ENCODE results near the gene CHRM2.

CHRM2 gene

GRCh38 chr7:136953386-136953785 is 84.9 kb downstream of the CHRM2 start:
- ChIA-PET CTCF (no interaction called here), POLR2A (interaction anchor here (0.8 kb wide), 1 partner anchor 83 kb away, joined by 4 read pairs; no protein-coding TSS in a partner anchor)
- no peak overlapping the region for H3K4me3 ChIP-seq (ENCODE audit: low read depth, low read length)
- peak; percentile 66 for DNase-seq (ENCODE audit: low read depth, low spot score)
- TF ChIP-seq CTCF (IDR thresholded peaks at IDR 0.05; ENCODE audit: insufficient read depth, low read length, missing control alignments): no peak

- no peak for TF ChIP-seq CTCF (IDR thresholded peaks at IDR 0.05; ENCODE audit: insufficient read depth, low read length, missing control alignments)
- no peak overlapping the region for H3K4me3 ChIP-seq (ENCODE audit: low read depth, low read length)
- peak; percentile 41 for DNase-seq (ENCODE audit: low read depth, low spot score)
- CTCF ChIA-PET: no interaction called here
- POLR2A ChIA-PET: no interaction called here
Measured at GRCh38 chr7:136956232-136956631, 87.8 kb downstream of the CHRM2 start.

- H3K4me3 ChIP-seq (ENCODE audit: low read depth, low read length): no peak overlapping the region
- CTCF ChIA-PET: interaction anchor here (1.3 kb wide), 1 partner anchor 16 kb away, joined by 5 read pairs; no protein-coding TSS in a partner anchor
- DNase-seq (ENCODE audit: low read depth, low spot score): no peak
- TF ChIP-seq CTCF (IDR thresholded peaks at IDR 0.05; ENCODE audit: insufficient read depth, low read length, missing control alignments): no peak
- POLR2A ChIA-PET: interaction anchor here (1.1 kb wide), 1 partner anchor 633 kb away, joined by 3 read pairs; no protein-coding TSS in a partner anchor
Measured at GRCh38 chr7:136956671-136957070, 88.2 kb downstream of the CHRM2 start.

GRCh38 chr7:136957391-136957790 is 88.9 kb downstream of the CHRM2 start:
- no peak overlapping the region for H3K4me3 ChIP-seq (ENCODE audit: low read depth, low read length)
- ChIA-PET CTCF (interaction anchor here (1.3 to 1.4 kb wide), 2 partner anchors 9 to 16 kb away, joined by 3 to 5 read pairs; no protein-coding TSS in a partner anchor), POLR2A (interaction anchor here (1.1 kb wide), 1 partner anchor 633 kb away, joined by 3 read pairs; no protein-coding TSS in a partner anchor)
- no peak for DNase-seq (ENCODE audit: low read depth, low spot score)
- no peak for TF ChIP-seq CTCF (IDR thresholded peaks at IDR 0.05; ENCODE audit: insufficient read depth, low read length, missing control alignments)

- ChIA-PET POLR2A (no interaction called here), CTCF (interaction anchor here (1.3 to 1.4 kb wide), 2 partner anchors 9 to 17 kb away, joined by 3 to 5 read pairs; no protein-coding TSS in a partner anchor)
- H3K4me3 ChIP-seq (ENCODE audit: low read depth, low read length): no peak overlapping the region
- DNase-seq (ENCODE audit: low read depth, low spot score): no peak
- TF ChIP-seq CTCF (IDR thresholded peaks at IDR 0.05; ENCODE audit: insufficient read depth, low read length, missing control alignments): no peak
Measured at GRCh38 chr7:136958016-136958415, 89.6 kb downstream of the CHRM2 start.

- DNase-seq (ENCODE audit: low read depth, low spot score): no peak
- TF ChIP-seq CTCF (IDR thresholded peaks at IDR 0.05; ENCODE audit: insufficient read depth, low read length, missing control alignments): no peak
- H3K4me3 ChIP-seq (ENCODE audit: low read depth, low read length): no peak overlapping the region
- ChIA-PET POLR2A (no interaction called here), CTCF (no interaction called here)
Measured at GRCh38 chr7:136964347-136964746, 95.9 kb downstream of the CHRM2 start.
